Activated CD4-positive, alpha-beta T cell treated with anti-CD3 and anti-CD28 coated beads for 36 hours (primary cell): ENCODE measurements around the gene COX14. TPM values are rescaled to one million over a fixed set of nuclear protein-coding genes. Genes with fewer than 3 reads are reported as not detected.

Source experiments
- ATAC-seq: fragments of 200-7000 bp; cut with Tn5 transposase; one replicate; pipeline ENCODE4 v1.10.0; 2021; ENCODE audit warnings: mild to moderate bottlenecking, moderate library complexity
- CTCF ChIA-PET: fragments of 350-600 bp; sonication (Branson Sonifier 250); formaldehyde crosslinking; loops from one replicate; lab custom pipeline; 2021; ENCODE audit warnings: antibody characterized with exemption; lab: Charles Lee
- POLR2A ChIA-PET: fragments of 350-600 bp; sonication (Branson Sonifier 250); formaldehyde crosslinking; loops from one replicate; lab custom pipeline; 2021; ENCODE audit warnings: antibody characterized with exemption, inconsistent platforms; lab: Charles Lee
- DNase-seq: peaks from one replicate; pipeline ENCODE4 v3.0.0-alpha.2; 2020
- H3K27ac Mint-ChIP-seq: one replicate; pipeline ENCODE4 v1.8.0; 2021; ENCODE audit warnings: mixed read lengths
- H3K27me3 Mint-ChIP-seq: one replicate; pipeline ENCODE4 v1.8.0; 2021; ENCODE audit warnings: mixed read lengths
- H3K36me3 Mint-ChIP-seq: one replicate; pipeline ENCODE4 v1.8.0; 2021; ENCODE audit warnings: low read depth, mixed read lengths
- H3K4me1 Mint-ChIP-seq: one replicate; pipeline ENCODE4 v1.8.0; 2021; ENCODE audit warnings: mixed read lengths
- H3K4me3 Mint-ChIP-seq: one replicate; pipeline ENCODE4 v1.8.0; 2021; ENCODE audit warnings: mild to moderate bottlenecking, moderate library complexity, mixed read lengths
- H3K9me3 Mint-ChIP-seq: one replicate; pipeline ENCODE4 v1.8.0; 2021; ENCODE audit warnings: low read depth, mixed read lengths
- intact Hi-C, 2 experiments: fragments of 100-400 bp; cut with DNase I in 1 of 2; cut with micrococcal nuclease in 1 of 2; formaldehyde crosslinking; loops; one replicate each; pipeline versions ENCODE4 v1.14.2 to v1.15.1; 2022 to 2024; cut with DNase I, micrococcal nuclease
- total RNA-seq, 2 experiments: library from RNA; stranded (reverse); gene quantifications; one replicate each; pipeline ENCODE4 v1.2.3, GENCODE V29; 2021

The COX14 gene
- total RNA-seq, 2 experiments from 2014 or later: 26.8 to 44.2 TPM

DNA sequence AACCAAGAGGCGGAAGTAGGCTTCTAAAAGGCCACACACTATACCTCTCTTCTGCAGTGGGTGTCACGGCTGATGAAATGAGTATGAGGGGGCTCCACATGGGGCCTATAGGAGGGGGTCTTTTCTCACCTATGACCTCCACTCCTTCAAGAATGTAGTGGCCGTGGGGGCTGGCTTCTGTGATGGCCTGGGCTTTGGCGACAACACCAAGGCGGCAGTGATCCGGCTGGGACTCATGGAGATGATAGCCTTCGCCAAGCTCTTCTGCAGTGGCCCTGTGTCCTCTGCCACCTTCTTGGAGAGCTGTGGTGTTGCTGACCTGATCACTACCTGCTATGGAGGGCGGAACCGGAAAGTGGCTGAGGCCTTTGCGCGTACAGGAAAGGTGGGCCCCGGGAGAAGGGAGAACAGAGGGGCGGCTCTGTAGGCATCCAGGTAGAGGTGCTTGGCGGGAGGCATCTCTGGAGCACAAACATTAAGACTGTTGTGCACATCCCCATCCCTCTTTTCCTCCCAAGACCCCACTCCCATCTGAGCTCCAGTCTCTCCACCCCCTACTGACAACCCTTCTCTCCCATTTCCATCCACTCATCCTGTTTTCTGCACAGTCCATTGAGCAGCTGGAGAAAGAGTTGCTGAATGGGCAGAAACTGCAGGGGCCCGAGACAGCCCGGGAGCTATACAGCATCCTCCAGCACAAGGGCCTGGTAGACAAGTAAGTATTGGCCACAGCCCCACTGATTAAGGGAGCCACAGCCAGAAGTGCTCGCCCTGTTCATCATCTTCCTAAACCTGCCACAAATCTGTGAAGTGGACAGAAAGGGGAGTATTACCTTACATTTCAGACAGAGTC, 4.4 kb upstream of the COX14 start:
- H3K27me3 Mint-ChIP-seq: no peaks in the 10 kb centered on the region
- DNase-seq (no peak), ATAC-seq (no peak)
- no peak overlapping the region for H3K27ac Mint-ChIP-seq
- intact Hi-C loops: no loop called here
- no peaks in the 10 kb centered on the region for H3K9me3 Mint-ChIP-seq
- CTCF ChIA-PET: interaction anchor here (0.7 to 8.9 kb wide), 5 partner anchors 11 to 141 kb away, joined by 3 to 146 read pairs (median 3); partner anchors contain the start of gene SMARCD1
- peaks cover 14% of the 10 kb centered on the region for H3K4me1 Mint-ChIP-seq
- H3K4me3 Mint-ChIP-seq: no peak overlapping the region
- no peaks in the 10 kb centered on the region for H3K36me3 Mint-ChIP-seq
- POLR2A ChIA-PET: no interaction called here

DNA sequence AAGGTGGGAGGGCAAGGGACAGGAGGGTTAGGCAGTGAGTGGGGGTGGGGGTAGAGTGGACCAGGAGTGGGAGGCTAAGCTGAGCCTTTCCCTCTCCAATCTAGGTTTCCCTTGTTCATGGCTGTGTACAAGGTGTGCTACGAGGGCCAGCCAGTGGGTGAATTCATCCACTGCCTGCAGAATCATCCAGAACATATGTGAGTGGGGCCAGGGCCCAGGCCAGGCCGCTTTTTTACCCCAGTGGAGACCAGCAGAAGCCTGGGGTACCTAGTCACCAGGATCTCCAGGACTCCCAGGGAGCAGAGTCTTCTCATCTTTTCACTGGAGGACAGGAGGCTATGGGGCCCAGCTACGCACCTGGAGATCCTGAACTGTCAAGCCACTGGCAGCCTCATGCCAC, 2.7 kb upstream of the COX14 start:
- POLR2A ChIA-PET: interaction anchor here (0.6 to 1.0 kb wide), 3 partner anchors 7 to 284 kb away, joined by 3 to 4 read pairs (median 3); no protein-coding TSS in a partner anchor

DNA sequence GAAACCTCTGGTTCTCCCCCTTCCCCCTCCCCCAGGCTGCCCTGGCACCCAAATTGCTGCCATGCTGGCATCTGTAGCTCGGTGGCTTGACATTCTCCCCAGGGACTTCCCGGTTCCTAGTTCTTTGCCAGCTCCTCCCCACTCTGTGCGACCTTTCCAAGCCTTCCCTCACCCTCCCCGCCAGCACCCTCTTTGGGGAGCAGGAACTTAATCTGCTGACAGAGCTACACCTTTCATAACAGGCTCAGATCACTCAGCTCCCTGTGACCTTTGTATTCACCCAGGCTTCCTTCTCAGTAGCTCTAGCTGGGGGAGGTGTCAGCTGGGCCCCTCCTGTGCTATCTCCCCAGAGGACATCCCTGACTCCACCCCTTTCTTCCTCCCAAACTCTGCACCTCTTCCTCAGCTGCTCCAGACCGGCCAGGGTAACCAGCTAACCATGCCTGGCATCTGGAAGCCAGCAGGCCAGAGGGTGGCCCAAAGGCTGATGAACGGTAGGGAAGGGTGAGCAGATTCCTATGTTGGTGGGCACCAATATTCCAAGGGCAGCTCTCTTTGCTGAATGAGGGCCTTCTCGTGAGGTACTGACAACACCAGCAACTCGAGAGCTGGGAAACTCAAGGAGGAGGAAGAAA, 1.8 kb upstream of the COX14 start:
- H3K4me1 Mint-ChIP-seq: peaks cover 24% of the 10 kb centered on the region
- no peaks in the 10 kb centered on the region for H3K27me3 Mint-ChIP-seq
- ATAC-seq (no peak), DNase-seq (peak; percentile 33)
- H3K36me3 Mint-ChIP-seq: peaks cover 4% of the 10 kb centered on the region
- peak overlapping the region; percentile 43 for H3K4me3 Mint-ChIP-seq
- peak overlapping the region; percentile 76 for H3K27ac Mint-ChIP-seq
- POLR2A ChIA-PET: interaction anchor here (0.6 to 1.1 kb wide), 4 partner anchors 8 to 37 kb away, joined by 3 read pairs; no protein-coding TSS in a partner anchor
- H3K9me3 Mint-ChIP-seq: no peaks in the 10 kb centered on the region
- intact Hi-C loops: loop anchor here (2.0 to 5.0 kb wide), 4 partner anchors 65 to 1127 kb away; partner anchors contain the start of genes DAZAP2 (in 1 of the 2), LARP4 (in 1 of the 2) and MCRS1 (in 1 of the 2)
- CTCF ChIA-PET: interaction anchor here (0.7 to 8.9 kb wide), 25 partner anchors 11 to 243 kb away, joined by 3 to 146 read pairs (median 5); partner anchors contain the start of genes CERS5, RACGAP1 and SMARCD1

More for the DNA sequence above, 2.7 kb upstream of the COX14 start:
- intact Hi-C loops: no loop called here
- no peaks in the 10 kb centered on the region for H3K9me3 Mint-ChIP-seq
- CTCF ChIA-PET: interaction anchor here (0.6 to 8.9 kb wide), 9 partner anchors 10 to 84 kb away, joined by 3 to 146 read pairs (median 3); partner anchors contain the start of genes RACGAP1 and SMARCD1
- no peak for ATAC-seq
- no peak overlapping the region for H3K27ac Mint-ChIP-seq
- DNase-seq: no peak
- H3K4me1 Mint-ChIP-seq: peaks cover 22% of the 10 kb centered on the region
- H3K27me3 Mint-ChIP-seq: no peaks in the 10 kb centered on the region
- peaks cover 2% of the 10 kb centered on the region for H3K36me3 Mint-ChIP-seq
- no peak overlapping the region for H3K4me3 Mint-ChIP-seq

DNA sequence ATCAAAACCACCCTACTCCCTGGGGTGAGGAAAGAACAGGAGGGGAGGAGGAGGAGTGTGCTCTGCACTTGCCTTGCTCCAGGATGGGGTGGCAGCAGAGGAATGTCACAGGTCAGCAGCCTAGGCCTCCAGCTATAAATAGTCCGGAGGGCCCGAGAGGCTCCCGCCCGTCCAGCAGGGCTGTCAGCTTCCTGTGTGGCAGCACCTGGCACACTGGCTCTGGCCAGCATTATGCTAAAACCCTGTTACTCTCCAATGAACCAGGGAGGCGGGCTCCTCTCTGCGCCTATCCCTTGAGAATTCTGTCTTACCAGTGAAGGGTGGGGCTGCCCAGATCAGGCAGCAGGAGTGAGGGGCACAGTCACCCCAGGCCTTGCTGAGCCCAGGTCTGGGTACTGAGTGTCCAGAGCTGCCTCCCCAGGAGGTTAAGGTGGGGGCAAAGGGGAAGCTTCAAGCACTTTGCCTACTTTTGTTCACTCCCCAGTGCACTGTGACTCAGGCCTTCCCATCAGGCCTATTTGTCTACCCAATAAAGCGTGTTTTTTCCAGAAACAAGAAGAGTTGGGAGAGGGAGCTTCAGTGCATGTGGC, 1.2 kb upstream of the COX14 start:
- peaks cover 10% of the 10 kb centered on the region for H3K36me3 Mint-ChIP-seq
- H3K4me3 Mint-ChIP-seq: peak overlapping the region; percentile 100
- H3K27ac Mint-ChIP-seq: peak overlapping the region; percentile 93
- no peaks in the 10 kb centered on the region for H3K9me3 Mint-ChIP-seq
- ChIA-PET POLR2A (interaction anchor here (0.6 to 2.3 kb wide), 9 partner anchors 13 to 652 kb away, joined by 3 to 31 read pairs (median 4); partner anchors contain the start of genes BCDIN3D, CERS5 and SMARCD1), CTCF (interaction anchor here (0.6 to 8.9 kb wide), 36 partner anchors 11 to 367 kb away, joined by 3 to 146 read pairs (median 6); partner anchors contain the start of genes CERS5, RACGAP1 and SMARCD1)
- H3K27me3 Mint-ChIP-seq: no peaks in the 10 kb centered on the region
- ATAC-seq (no peak), DNase-seq (peak; percentile 24)
- peaks cover 30% of the 10 kb centered on the region for H3K4me1 Mint-ChIP-seq
- intact Hi-C loops: loop anchor here (1.0 to 5.0 kb wide), 9 partner anchors 26 to 1126 kb away; partner anchors contain the start of genes SMARCD1 (in 2 of the 2), ATF1 (in 1 of the 2), CERS5 (in 1 of the 2) and DAZAP2 (in 1 of the 2)

DNA sequence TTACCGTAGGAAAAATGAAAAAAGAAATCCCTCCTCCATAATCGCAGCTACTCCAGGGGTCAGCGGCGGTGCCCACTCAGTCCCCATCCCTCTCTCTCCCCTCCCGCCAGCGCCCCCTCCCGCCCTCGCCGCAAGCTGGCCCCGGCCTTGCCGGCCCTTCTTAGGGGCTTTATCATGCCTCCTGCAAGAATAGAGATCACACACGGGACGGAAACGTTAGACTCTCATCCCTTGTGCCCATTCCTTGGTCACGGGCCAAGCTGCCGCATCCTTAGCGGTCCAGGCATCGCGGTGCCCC, 692 bp upstream of the COX14 start:
- no peaks in the 10 kb centered on the region for H3K27me3 Mint-ChIP-seq
- ATAC-seq: no peak
- intact Hi-C loops: loop anchor here (1.0 to 5.0 kb wide), 9 partner anchors 26 to 1126 kb away; partner anchors contain the start of genes SMARCD1 (in 2 of the 2), ATF1 (in 1 of the 2), CERS5 (in 1 of the 2) and DAZAP2 (in 1 of the 2)
- peaks cover 11% of the 10 kb centered on the region for H3K36me3 Mint-ChIP-seq
- peaks cover 34% of the 10 kb centered on the region for H3K4me1 Mint-ChIP-seq
- DNase-seq: no peak
- CTCF ChIA-PET: interaction anchor here (0.6 to 8.9 kb wide), 42 partner anchors 8 to 1230 kb away, joined by 3 to 146 read pairs (median 6); partner anchors contain the start of genes CERS5, GPD1, RACGAP1 and SMARCD1
- H3K27ac Mint-ChIP-seq: peak overlapping the region; percentile 93
- peak overlapping the region; percentile 100 for H3K4me3 Mint-ChIP-seq
- H3K9me3 Mint-ChIP-seq: no peaks in the 10 kb centered on the region
- POLR2A ChIA-PET: interaction anchor here (0.6 to 2.3 kb wide), 12 partner anchors 13 to 652 kb away, joined by 3 to 31 read pairs (median 4); partner anchors contain the start of genes BCDIN3D, CERS5, RACGAP1 and SMARCD1

DNA sequence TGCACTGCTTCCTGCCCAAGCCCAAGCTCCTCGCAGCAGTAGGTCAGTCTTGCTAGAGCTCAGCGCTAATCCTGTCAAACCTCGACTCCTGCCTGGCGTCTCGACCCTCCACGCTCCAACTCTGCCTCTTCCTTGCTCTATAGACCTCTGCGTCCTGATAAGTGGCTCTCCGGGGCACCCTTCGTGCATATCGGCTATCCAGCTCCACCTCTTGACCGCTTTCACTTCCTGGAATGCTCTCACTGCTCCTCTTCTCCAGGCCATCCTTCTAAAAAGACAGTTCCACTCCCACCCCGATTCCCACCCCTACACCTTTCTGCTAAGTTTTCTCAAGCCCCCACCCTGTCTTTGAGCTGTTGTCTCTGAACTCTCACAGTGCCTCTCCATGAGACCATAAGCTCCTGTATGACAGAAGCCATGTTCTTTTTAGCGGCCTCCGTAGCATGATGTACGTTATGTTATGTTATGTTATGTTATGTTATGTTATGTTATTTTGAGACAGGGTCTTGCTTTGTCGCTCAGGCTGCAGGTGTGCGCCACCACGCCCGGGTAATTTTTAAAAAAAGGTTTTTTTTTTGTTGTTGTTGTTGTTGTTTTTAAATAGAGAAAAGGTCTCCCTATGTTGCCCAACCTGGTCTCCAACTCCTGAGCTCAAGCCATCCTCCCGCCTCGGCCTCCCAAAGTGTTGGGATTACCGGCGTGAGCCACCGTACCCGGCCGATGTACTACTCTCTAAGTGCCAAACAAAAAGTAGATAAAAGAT, 601 bp downstream of the COX14 start:
- intact Hi-C loops: loop anchor here (1.0 to 5.0 kb wide), 6 partner anchors 55 to 1125 kb away; partner anchors contain the start of genes CERS5 (in 1 of the 2), DAZAP2 (in 1 of the 2), LARP4 (in 1 of the 2) and LIMA1 (in 1 of the 2)
- peak overlapping the region; percentile 99 for H3K27ac Mint-ChIP-seq
- no peak for DNase-seq
- no peaks in the 10 kb centered on the region for H3K27me3 Mint-ChIP-seq
- ChIA-PET CTCF (interaction anchor here (0.5 to 8.9 kb wide), 41 partner anchors 8 to 394 kb away, joined by 3 to 146 read pairs (median 5); partner anchors contain the start of genes CERS5, RACGAP1 and SMARCD1), POLR2A (interaction anchor here (0.5 to 2.3 kb wide), 15 partner anchors 8 to 490 kb away, joined by 3 to 31 read pairs (median 5); partner anchors contain the start of genes BCDIN3D, CERS5, GPD1 and RACGAP1)
- peak overlapping the region; percentile 100 for H3K4me3 Mint-ChIP-seq
- H3K36me3 Mint-ChIP-seq: peaks cover 13% of the 10 kb centered on the region
- H3K9me3 Mint-ChIP-seq: no peaks in the 10 kb centered on the region
- no peak for ATAC-seq
- H3K4me1 Mint-ChIP-seq: peaks cover 41% of the 10 kb centered on the region

DNA sequence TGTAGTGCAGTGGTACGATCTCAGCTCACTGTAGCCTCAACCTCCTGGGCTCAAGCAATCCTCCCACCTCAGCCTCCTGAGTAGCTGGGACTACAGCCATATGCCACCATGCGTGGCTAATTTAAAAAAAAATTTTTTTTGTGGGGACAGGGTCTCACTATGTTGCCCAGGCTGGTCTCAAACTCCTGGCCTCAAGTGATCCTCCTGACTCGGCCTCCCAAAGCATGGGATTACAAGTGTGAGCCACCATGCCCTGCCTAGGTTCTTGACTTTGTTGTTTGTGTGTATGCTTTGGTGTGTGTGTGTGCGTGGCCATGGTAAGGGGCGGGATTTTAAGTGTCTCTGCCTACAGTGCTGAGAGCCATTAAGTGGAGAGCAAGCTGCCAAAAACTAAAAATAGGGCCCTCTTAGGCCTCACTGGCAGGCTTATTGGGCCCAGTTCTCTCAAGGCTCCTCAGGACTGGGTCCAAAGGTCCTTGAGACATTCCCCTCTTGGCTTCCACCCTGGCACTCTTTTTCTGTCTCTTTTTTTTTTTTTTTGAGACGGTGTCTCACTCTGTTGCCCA, 5.1 kb downstream of the COX14 start:
- POLR2A ChIA-PET: interaction anchor here (1.9 kb wide), 1 partner anchor 33 kb away, joined by 6 read pairs; the partner anchor contains the start of gene SMARCD1
- peaks cover 27% of the 10 kb centered on the region for H3K4me1 Mint-ChIP-seq
- ATAC-seq (no peak), DNase-seq (no peak)
- H3K9me3 Mint-ChIP-seq: no peaks in the 10 kb centered on the region
- no peaks in the 10 kb centered on the region for H3K27me3 Mint-ChIP-seq
- H3K27ac Mint-ChIP-seq: peak overlapping the region; percentile 10
- H3K36me3 Mint-ChIP-seq: peaks cover 28% of the 10 kb centered on the region
- CTCF ChIA-PET: interaction anchor here (0.8 to 2.1 kb wide), 6 partner anchors 12 to 59 kb away, joined by 3 to 10 read pairs (median 6); no protein-coding TSS in a partner anchor
- no peak overlapping the region for H3K4me3 Mint-ChIP-seq
- intact Hi-C loops: no loop called here

DNA sequence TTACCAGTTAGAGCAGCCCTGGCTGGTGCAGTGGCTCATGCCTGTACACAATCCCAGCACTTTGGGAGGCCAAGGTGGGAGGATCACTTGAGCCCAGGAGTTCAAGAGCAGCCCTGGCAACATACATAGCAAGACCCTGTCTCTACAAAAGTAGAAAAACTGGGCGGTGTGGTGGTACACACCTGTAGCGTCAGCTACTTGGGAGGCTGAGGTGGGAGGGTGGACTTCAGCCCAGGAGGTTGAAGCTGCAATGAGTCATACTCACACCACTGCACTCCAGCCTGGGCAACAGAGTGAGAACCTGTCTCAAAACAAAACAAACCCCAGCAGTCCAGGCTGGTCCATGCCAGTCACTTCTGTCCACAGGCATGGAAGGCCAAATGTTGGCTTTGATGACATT, 7.4 kb downstream of the COX14 start:
- H3K36me3 Mint-ChIP-seq: peaks cover 32% of the 10 kb centered on the region
- no peak overlapping the region for H3K4me3 Mint-ChIP-seq
- H3K27ac Mint-ChIP-seq: no peak overlapping the region
- no peaks in the 10 kb centered on the region for H3K9me3 Mint-ChIP-seq
- DNase-seq: no peak
- CTCF ChIA-PET: interaction anchor here (1.1 to 1.2 kb wide), 2 partner anchors 13 to 30 kb away, joined by 3 read pairs; no protein-coding TSS in a partner anchor
- no peaks in the 10 kb centered on the region for H3K27me3 Mint-ChIP-seq
- no peak for ATAC-seq
- intact Hi-C loops: no loop called here
- POLR2A ChIA-PET: no interaction called here
- H3K4me1 Mint-ChIP-seq: peaks cover 18% of the 10 kb centered on the region

DNA sequence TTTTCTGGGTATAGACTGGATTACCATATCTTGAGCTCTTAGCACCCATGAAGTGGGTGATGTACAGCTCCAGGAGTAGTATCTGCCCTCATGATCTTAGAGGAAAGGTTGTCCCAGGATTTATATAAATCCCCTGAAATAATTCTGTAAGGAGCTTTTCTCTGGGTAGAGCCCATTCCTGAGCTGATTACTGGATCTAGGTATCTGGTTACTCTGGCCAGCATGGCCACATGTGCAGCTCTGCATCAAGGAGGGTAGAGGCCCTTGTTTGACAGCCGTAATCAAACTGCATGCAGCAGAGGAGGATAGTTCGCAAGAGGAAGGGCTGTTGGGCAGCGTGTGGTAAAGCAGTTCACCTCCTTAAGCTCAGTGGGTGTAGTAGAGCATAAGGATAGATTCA, 8.5 kb downstream of the COX14 start:
- no peak for DNase-seq
- H3K4me1 Mint-ChIP-seq: peaks cover 19% of the 10 kb centered on the region
- no peaks in the 10 kb centered on the region for H3K27me3 Mint-ChIP-seq
- H3K27ac Mint-ChIP-seq: no peak overlapping the region
- intact Hi-C loops: no loop called here
- ATAC-seq: no peak
- H3K9me3 Mint-ChIP-seq: no peaks in the 10 kb centered on the region
- H3K36me3 Mint-ChIP-seq: peaks cover 31% of the 10 kb centered on the region
- POLR2A ChIA-PET: interaction anchor here (1.1 kb wide), 1 partner anchor 8 kb away, joined by 5 read pairs; the partner anchor contains the start of gene COX14
- CTCF ChIA-PET: interaction anchor here (0.6 to 1.1 kb wide), 7 partner anchors 9 to 57 kb away, joined by 3 to 6 read pairs (median 4); partner anchors contain the start of gene COX14
- H3K4me3 Mint-ChIP-seq: no peak overlapping the region
